D341Med (cell line): ENCODE data around the gene CTNNBL1.
"Not testable (repeated sequence)": the region's sequence is repeated elsewhere in the genome, so short reads cannot be mapped to it uniquely, and the experiment has no call there.

Experiments used
- DNase-seq: peaks from one replicate; pipeline ENCODE4 v3.0.0; 2012; ENCODE audit warnings: low spot score

CTNNBL1 gene, protein sequence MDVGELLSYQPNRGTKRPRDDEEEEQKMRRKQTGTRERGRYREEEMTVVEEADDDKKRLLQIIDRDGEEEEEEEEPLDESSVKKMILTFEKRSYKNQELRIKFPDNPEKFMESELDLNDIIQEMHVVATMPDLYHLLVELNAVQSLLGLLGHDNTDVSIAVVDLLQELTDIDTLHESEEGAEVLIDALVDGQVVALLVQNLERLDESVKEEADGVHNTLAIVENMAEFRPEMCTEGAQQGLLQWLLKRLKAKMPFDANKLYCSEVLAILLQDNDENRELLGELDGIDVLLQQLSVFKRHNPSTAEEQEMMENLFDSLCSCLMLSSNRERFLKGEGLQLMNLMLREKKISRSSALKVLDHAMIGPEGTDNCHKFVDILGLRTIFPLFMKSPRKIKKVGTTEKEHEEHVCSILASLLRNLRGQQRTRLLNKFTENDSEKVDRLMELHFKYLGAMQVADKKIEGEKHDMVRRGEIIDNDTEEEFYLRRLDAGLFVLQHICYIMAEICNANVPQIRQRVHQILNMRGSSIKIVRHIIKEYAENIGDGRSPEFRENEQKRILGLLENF

DNA sequence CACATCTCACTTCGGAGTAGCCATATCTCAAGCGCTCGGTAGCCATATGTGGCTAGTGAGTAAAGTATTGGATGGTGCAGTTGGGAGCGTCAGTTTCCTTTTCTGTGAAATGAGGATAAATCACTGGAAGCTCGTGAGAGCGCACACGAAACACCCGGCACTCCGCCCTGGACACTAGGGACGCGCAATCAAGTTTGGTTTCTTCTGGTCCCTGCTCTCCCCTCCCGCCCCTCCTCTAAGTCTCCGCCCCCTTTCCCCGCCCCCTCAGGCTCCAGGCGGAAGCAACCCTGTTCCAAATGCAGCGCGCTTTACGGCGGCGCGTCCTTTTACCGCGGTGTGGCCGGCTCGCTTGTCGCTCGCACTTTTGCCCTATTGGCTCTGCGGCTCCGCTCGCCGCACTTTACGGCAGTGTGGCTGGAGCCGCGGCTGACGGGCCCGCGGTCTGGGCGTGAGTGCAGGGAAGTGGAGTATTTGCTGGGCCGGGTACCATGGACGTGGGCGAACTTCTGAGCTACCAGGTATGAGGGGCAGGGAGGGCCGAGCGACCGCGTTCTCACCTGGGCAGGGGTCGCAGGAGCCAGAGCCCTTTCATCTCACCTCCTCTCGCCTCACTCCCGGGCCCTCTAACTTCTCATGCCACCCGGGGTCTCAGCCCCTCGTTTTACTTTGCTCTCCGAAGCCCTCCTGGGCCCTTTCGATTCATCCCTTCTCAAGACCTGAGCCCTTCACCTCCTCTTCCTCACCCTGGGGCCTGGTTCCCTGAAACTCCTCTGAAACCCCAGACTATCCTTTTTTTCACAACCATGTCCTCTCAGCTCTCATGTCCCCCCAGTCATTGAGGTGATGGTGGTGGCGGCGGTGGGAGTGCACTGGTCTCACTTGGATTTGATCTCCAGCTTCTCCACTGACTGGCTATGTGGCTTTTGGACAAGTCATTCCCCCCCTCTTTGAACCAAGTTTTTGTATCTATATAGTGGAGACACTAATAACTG, at the start of gene CTNNBL1:
TSS of gene CTNNBL1 (plus strand) at position 396 of the 992 bp plus-strand sequence. CDS start at position 489, 93 bp downstream.
- peak; percentile 97 for DNase-seq

DNA sequence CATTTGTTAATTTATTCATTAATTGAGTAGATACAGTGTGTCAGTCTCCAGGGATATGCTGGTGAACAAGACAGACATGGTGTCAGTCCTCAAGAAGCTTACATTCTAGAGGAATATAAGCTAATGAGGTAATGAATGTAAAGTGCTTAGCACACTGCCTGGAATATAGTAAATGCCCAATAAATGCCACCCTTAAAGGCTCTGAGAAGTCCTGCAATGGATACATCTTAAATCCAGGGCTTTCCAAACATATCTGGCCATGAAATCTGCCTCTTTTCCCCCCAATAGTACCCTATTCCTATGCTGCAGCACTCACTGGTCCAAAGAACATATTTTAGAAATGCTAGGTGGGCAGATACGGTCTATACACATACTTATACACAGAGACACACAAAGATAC, 49.2 kb upstream of the CTNNBL1 start:
- DNase-seq = no peak

DNA sequence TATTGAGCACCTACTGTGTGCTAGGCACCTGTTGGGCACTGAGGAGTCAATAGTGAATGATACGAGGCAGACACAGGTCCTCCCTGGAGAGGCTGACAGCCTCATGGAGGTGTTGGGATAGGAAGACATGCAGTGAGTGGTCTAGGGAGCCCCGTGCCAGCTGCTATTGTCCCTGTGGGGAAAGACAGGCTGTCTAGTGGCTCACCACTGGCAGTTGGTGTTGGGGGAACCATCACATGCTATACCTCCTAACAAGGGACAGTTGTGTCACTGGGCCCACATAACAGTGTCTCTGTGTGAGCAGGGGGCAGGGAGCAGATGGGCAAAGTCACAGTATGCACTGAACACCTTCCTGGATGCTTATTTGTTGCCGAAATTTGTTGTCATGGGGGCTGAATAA, 45.9 kb upstream of the CTNNBL1 start:
- DNase-seq = no peak

DNA sequence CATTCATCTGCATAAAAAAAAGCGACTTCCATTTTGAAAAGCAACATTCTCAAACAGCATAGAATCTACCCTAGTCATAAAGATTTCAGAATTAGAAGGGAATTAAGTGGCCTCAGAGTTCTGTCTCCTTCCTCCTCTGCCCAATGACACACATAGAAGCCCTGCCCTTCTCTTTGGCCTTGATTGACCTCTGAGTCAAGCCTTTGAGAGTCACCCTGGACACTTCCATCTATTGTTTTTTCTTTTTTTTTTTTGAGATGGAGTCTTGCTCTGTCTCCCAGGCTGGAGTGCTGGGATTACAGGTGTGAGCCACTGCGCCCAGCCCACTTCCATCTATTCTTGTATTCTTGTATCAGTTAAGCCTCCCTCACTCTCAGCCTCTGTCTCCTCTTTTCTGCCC, 44.8 kb upstream of the CTNNBL1 start:
- no peak for DNase-seq

DNA sequence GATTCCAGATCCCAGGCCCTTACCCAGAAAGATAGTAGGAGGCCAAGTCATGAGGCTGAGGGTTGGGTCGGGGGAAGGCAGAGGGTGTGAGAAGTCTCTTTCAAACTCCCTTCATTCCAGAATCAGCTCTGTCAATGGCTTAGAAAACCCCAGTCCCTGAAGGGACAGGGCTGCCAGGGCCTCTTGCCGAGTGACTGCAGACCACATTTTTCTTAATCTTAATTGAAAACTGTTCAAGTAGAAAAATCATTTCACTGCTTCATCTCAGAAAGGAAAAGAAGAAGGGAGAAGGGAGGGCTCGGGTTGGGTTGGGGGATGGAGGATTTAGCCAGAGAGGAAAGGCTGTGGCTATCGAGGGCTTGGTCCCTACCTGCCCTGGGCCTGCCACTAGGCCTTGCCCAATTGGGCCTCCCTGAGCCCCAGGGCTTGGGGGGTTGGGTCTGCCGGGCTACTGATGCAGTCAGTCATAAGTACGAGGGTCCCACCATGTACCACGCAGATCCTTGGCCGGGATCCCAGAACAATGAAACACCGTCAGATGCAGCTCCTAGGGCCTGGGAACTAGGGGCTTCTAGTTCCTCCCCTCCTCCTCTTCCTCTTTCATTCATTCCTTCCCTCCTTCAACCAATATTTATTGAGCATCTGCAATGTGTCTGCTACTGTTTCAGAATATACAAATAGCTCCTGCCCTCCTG, 44.0 kb upstream of the CTNNBL1 start:
- no peak for DNase-seq

DNA sequence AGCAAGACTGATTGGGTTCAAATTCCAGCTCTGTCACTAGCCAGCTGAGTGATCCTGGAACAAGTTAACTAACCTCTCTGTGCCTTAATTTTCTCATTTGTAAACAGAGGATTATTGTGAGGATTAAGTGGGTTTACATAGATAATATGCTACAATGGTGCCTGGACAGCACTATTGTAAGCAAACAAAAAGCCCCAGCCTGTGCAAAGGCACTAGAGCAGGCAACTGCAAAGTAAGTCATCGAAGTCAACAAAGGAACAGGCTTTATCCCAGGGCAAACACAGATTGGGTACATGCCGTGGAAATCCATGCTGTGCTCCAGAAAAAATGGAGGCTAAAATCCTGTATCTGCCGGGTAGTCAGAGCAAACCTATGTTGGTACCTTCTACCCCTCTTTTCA, 43.2 kb upstream of the CTNNBL1 start:
- DNase-seq = no peak

DNA sequence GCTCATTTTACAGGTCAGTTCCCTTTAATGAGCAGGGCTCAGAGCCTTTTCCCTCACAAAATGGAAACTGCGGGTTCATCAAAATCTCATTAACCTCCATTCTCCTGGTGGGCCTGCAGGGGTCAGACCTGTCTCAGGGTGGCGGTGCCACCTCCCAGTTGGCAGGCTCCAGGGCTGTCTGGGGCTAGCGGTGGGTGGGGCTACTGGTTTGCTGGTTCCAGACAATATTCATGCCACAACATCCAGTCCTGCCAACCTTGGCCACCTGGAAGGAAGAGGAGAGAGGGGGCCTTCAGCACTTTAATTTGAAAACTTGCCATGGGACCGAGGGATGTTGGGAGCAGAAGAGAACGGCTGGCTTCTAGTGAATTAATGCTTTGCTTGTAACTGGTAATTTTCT, 41.9 kb upstream of the CTNNBL1 start:
- DNase-seq = peak; percentile 84

DNA sequence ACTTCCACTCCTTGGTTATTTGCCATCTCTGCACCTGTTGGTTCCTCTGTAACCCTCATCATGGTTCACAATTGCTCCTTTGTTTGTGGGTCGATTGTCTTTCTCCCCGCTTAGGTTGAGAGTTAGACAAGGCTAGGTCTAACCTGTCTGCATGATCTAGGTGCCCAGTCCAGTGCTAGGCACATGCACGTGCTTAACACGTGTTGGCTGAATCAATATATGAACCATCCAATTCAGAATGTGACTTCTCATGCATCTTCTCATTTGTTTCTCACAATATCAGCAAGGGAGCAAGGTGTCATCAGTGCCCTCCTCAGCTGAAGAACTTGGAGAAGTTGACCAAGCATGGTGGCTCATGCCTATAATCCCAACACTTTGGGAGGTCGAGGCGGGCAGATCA, 36.9 kb upstream of the CTNNBL1 start:
- DNase-seq = no peak

DNA sequence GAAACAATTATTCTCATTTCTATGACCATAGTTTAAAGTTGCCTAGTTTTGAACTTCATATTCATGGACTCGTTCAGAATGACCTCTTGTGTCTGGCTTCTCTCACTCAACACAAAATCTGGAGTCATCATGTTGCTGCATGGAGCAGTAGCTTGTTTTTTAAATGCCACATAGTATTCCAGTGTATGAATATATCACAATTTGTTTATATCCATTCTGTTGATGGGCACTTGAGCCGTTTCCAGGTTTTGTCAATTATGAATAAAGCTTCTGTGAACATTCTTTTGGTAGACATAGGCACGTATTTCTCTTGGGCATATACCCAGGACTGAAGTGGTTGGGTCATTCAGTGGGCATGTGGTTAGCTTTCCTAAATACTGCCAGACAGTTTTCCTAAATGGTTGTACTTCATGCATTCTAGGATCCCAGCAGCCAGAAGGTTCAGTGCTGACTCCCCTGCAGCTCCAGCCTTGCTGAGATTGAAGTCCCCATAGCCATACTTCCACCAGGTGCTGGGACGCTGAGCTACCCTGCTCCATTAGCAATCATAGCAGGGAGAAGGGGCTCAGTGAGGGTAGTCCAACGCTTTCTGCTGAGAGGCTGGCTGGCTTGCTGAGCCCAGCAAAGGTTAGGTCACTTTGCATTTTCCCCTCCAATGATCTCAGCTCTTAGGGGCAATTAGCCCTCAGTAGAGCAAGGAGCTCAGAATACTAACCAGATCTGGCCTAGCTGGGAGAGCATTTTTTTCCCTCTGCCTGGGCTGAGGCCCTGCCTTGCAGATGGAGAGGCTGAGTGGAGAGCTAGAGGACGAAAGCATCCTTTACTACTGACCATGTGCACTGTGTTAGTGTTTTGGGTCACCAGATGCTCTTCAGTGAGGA, 35.7 kb upstream of the CTNNBL1 start:
- DNase-seq = no peak

DNA sequence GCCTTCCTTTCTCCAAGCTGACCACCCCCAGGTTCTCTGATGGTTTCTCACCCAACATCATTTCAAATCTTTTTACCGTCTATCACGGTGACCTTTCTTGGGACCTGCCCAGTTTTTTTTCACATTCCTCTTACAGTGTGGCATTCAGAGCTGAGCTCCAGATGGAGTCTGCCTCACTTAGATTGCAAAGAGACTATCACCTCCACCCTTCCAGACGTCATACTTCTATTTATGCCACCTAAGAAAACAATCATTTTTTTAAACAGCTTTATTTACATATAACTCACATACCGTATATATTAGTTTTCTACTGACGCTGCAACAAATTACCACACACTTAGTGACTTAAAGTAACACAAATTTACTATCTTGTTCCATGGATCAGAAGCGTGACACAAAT, 32.3 kb upstream of the CTNNBL1 start:
- no peak for DNase-seq

DNA sequence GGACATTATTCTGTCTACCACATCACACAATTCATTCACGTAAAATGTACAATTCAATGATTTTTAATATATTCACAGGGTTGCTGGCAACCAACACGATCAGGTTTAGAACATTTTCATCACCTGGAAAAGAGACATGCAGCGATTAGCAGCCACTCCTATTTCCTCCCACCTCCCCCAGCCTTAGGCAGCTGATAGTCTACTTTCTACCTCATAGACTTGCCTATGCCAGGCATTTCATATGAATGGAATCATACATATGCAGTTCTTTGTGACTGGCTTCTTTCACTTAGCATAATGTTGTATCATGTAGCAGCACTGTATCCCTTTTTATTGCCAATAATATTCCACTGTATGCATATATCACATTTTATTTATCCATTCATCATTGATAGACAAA, 31.5 kb upstream of the CTNNBL1 start:
- DNase-seq = no peak

DNA sequence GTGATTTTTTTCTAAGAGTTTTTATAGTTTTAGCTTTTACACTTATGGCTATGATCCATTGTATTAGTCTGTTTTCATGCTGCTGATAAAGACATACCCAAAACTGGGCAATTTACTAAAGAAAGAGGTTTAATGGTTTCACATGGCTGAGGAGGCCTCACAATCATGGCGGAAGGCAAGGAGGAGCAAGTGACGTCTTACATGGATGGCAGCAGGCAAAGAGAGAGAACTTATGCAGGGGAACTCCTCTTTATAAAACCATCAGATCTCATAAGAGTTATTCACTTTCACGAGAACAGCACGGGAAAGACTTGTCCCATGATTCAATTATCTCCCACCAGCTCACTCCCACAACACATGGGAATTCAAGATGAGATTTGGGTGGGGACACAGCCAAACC, 29.2 kb upstream of the CTNNBL1 start:
- DNase-seq = not testable (repeated sequence)

DNA sequence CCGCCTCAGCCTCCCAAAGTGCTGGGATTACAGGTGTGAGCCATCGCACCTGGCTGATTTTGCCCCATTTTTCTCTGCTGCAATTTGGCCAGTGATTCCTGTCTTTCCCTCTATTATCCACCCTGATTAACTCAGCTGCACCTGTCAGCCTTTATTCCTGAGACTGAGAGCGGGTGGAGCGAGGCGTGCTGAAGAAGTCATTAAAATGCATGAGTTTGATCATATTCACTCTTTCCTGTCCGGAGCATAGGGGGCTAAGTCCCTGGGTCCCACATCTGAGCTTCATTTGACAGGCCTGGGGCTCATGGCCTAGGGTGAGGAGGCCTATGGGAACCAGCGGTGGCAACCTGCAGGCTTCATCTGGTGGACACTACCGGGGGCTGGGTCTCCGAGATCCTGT, 25.7 kb upstream of the CTNNBL1 start:
- DNase-seq = no peak

DNA sequence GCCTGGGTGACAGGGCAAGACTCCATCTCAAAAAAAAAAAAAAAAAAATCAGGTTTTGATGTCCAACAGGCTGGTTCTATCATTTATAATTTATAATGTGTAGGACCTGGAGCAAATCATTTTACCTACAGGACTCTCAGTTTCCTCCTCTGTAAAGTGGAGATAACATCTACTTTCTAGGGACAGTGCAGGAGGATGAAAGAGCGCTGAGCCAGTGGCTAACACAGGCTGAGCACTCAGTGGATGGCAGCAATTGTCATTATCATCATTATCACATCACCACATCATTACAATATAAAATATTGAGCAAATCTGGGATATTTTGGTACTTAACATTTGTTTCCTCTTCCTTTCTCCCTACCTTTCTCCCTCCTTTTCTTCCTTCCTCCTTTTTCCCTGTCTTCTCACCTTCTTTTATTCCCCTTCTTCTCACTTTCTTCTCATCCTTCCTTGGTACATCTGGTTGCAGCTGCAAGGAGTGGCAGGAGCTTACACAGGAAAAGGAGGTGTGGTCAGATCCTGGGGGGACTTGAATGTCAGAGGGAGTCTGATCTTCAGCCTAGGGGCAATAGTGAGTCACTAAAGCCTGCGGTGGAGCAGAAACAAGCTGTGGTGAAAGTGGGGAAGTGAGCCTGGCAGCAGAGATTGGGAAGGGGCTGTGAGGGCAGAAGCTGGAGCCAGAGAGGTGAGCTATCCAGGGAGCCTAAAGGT, 24.6 kb upstream of the CTNNBL1 start:
- no peak for DNase-seq

DNA sequence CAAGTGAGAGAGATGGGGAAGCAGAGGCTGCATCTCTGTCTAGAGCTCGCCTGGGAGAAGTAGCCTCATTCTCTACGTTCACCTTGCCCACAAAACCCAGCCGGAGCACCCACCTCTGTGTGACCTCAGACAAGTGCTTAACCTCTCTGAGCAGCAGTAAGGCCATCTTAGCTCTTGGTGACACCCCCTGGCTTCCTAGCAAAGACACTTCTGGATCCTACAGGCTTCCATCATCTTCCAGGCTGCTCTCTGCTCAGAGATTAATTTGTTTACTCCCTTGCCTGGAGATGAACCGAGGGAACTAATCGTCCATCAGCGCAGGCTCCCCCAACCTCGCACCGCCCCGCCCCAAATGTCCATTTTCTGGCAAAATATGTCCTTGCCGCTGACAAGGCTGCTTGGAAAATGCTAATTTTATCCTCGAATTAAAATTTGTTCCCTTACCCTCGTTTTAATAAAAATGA, 24.0 kb upstream of the CTNNBL1 start:
- no peak for DNase-seq

DNA sequence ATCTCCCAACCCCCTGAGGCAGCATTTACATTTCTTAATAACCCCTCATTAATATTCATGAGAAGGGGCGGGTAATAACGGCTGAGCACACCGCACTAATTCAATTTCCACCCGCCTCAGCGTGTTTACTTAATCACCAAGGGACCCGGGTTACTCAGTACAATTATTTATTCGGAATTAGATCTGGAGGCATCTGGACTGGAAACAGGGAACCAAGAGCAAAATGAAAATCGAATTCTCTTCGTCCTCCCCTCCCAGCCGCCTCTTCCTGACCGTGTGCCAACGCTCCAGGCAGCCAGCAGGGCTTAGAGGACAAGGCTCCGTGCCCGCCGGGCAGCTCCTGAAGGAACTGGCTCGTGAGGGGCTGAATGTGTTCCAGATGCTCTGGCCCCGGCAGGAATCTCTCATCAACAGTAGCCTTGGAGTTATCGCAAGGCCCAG, 23.5 kb upstream of the CTNNBL1 start:
- no peak for DNase-seq

DNA sequence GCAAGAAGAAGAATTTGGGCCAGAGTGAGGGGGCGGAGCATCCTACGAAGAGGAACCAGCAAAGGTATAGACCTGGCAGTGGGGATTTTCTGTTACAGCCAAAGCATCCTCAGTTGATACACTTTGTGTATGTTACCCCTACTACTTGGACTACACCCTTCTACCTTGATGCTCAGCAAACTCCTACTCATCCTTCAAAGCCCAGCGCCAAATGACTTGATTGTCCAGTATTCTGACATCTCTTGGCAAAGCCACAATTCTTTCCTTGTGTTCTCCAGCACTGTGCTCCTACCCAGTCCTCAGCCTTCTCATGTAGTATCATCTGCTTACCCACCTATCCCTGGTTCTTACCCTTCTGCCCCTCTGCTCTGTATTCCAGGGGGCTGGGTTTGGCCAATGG, 21.7 kb upstream of the CTNNBL1 start:
- DNase-seq = no peak

DNA sequence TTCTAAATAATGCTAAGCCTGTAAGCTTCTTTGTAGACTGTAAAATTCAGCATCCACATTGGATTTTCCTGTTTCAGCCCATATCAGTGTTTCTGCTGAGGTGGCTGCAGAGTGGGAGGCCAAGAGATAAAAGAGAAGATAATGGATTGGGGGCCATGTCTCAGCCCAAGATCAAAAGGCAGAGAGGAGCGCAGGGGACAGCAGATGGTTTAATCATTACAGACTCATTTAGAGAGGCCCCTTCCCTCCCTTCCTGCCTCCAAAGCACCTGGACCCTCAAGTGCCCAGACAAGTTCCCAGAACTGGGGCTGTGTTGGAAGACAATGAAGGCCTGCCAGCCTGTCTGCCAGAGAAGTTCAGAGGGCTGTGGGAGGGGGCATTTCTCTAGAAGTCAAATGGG, 20.4 kb upstream of the CTNNBL1 start:
- DNase-seq = no peak

DNA sequence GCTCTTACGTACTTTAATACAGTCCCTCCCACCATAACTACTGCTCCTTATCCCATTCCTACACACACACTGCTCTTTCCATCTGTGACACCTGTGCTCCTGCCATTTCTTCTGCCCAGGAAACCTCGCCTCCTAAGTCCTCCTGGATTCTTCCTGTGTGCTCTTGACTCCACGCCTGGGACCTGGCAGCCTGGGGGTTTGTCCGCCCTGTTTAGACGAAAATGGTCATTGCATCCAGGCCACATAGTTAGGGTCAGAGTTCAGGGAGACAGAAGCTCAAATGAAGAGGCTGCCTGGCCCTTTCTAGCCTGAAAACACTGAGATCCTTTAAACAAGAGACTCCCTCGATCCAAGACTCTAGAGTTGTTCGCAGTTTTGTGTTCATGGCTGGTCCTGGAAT, 17.4 kb upstream of the CTNNBL1 start:
- no peak for DNase-seq
